AG09319 (cell line): ENCODE measurements around the gene ST8SIA6.
A peak's percentile ranks its signal among the peaks of the same experiment; 100 is the strongest.

Experiments
- DNase-seq: peaks from one replicate; pipeline ENCODE4 v3.0.0-alpha.2; 2010; ENCODE audit warnings: low read depth; ENCODE audit errors: extremely low read depth
- TF ChIP-seq, protein P1 (sequence below): IDR thresholded peaks from 2 replicates; pipeline ENCODE4 v1.5.1; 2011; ENCODE audit warnings: low read depth, mild to moderate bottlenecking, inconsistent platforms, low read length, moderate library complexity

ST8SIA6 gene

DNA sequence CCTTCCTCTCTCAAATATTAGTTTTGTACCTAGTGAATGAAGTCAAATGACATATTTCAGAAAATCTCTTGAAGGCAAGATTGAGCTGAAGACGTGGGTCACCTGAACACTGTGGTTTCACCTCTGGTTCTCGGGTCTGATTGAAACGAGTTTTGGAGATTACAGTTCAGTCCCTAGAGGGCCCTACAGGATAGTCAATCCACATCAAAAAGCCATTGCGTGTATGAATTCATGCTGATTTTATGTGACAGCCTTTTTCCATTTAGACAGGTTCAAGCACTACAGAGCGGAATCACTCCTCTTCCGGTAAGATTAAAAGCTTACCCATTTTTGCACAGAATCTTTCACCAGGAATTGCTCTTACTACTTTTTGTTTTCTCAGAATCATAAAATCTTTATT lies 164.2 kb downstream of the ST8SIA6 start:
- DNase-seq, result no peak
- TF ChIP-seq, protein P1, sequence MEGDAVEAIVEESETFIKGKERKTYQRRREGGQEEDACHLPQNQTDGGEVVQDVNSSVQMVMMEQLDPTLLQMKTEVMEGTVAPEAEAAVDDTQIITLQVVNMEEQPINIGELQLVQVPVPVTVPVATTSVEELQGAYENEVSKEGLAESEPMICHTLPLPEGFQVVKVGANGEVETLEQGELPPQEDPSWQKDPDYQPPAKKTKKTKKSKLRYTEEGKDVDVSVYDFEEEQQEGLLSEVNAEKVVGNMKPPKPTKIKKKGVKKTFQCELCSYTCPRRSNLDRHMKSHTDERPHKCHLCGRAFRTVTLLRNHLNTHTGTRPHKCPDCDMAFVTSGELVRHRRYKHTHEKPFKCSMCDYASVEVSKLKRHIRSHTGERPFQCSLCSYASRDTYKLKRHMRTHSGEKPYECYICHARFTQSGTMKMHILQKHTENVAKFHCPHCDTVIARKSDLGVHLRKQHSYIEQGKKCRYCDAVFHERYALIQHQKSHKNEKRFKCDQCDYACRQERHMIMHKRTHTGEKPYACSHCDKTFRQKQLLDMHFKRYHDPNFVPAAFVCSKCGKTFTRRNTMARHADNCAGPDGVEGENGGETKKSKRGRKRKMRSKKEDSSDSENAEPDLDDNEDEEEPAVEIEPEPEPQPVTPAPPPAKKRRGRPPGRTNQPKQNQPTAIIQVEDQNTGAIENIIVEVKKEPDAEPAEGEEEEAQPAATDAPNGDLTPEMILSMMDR, result peak; percentile 23

DNA sequence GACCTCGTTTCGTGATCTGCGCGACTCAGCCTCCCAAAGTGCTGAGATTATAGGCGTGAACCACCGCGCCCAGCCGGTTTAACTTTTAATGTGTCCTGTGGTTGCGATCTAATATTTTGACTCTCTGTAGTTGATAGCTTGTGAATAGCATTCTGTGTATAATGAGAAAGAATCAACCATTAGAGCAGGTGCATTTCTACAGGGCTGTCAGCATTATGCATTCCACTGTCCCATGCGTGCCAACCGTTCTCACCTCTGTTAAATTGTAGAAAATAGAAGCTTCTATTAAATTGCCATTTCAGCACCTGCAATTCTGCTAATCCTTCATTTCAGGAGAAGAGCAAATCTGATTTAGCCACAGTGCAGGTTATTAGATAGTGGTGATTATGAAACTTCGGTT lies 164.6 kb downstream of the ST8SIA6 start:
- TF ChIP-seq, protein P1, result no peak
- DNase-seq, result no peak

DNA sequence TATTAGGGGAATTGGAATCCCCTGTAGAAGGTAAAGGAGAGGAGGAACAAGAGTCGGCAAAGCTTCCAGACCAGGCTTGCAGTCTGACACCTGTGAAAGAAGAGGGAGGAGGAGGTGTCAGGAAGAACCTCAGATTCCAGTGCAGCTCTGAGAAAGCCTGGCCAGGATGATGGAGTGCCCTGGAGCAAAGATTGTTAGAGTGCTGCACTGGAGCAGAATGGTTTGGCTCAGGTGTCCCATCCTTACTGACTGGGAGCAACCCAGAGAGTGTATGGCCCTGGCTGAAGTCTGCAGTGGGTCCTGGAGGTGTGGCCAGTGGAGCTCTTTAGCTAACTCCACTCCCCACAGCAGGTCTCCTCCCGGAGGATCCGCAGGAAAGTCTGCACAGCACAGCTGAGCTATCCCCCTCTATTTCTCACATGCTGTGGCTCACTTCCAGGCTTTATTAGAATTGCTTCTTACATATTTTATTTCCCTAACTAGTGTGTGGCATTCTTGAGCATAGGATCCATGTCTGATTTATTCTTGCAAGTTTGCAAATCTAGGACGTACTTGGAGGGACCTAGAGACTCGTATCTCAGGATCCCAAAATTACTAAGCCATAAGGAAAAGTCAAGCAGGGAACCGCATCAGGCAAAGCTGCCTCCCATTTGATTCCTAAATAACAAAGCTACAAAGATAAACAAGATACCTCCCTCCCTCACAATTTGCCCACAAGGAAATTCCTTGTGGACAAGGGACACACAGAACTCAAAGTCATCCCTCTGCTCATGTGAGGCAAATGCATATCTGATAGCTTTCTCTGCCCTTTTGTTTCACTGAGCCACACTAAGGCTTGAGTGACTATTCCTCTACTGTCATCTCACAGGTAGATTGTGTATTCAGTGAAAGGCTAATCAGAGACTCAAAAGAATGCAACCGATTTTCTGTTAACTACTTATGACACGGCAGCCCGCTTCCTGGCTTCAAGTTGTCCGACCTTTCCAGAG lies 167.5 kb downstream of the ST8SIA6 start:
- DNase-seq, result no peak
- TF ChIP-seq, protein P1, result no peak

DNA sequence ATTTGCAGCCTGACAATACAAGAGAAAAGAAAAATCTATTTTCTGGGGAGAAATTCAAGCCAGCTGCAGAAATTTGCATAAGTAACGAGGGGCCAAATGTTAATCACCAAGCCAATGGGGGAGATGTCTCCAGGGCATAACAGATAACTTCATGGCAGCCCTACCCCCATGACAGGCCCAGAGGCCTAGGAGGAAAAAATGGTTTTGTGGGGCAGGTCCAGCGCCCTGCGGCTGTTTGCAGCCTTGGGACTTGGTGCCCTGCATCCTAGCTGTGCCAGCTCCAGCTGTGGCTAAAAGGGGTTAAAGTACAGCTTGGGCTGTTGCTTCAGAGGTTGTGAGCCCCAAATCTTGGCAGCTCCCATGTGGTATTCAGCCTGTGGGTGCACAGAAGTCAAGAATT lies 172.1 kb downstream of the ST8SIA6 start:
- no peak for DNase-seq
- TF ChIP-seq, protein P1, result no peak

DNA sequence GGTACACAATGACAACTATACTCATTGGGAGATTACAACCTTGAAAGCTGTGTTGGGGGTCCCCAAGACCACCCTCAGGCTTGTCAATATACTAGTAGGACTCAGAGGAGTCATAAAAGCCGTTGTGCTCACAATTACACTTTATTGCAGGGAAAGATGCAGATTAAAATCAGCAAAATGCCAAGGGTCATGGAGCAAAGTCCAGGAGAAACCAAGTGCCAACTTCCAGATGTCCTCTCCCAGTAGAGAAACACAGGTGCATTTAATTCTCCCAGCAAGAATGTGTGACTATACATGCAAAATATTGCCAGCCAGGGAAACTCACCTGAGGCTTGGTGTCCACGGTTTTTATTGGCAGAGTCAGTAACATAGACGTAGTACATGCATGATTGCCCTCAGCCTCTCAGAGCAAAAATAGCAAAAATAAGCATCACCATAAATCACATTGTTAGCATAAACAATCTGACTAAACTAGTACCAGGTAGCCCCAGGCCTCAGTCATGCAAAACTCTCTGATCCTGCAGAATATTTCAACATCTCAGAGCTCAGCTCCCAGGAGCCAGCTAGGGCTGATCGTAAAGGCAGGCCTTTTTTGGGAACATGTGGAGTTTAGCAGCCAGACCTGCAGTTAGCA lies 175.7 kb downstream of the ST8SIA6 start:
- TF ChIP-seq, protein P1, result no peak
- DNase-seq, result no peak

DNA sequence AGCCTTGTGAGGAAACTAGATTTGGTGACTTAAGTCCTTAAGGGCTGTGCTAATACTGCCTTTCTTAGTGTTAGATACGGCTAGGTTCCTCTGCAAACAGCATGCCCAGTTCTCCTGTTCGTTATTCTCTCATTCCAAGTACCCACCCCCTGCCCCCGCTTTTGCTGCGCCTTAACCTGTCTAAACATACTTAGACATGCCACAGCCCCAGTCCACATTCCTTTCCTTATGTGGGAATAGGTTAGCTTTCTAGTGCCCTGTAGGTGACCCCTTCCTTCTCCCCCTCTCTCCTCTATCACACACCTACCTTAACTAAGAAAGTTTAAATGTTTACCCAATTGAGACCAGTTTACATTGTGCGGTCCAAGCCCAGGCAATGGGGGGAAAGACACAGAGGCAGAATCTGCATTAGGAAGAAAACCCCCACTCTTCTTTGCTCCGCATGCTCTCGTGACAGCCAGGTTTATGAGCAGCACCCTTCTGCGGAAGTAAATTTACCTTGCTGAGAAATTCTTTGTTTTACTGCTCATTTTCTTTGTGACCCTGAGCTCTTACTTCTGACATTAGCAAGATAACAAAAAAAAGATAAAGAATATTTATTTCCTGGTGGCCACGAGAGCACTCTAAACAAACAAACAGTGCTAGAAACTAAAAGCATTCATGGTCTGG lies 177.5 kb downstream of the ST8SIA6 start:
- TF ChIP-seq, protein P1, result no peak
- DNase-seq, result no peak
